ENCODE data around the gene SERAC1.

- no peak for TF ChIP-seq GATA2 (IDR thresholded peaks at IDR 0.05; ENCODE audit: low read depth, low read length)
- TF ChIP-seq GATA3 (IDR thresholded peaks at IDR 0.05; ENCODE audit: low read depth, low read length): no peak
Measured at GRCh38 chr6:158068156-158068892, 99.7 kb downstream of the SERAC1 start.

Measured in SH-SY5Y (cell line).